Measurements from ENCODE around the gene PARD3B.

Gene PARD3B

GRCh38 chr2:205568620-205569019 lies 1023.3 kb downstream of the PARD3B start:
- DNase-seq (ENCODE audit: extremely low read depth in 1 of 2, low read depth in 1 of 2), result no peak

DNA sequence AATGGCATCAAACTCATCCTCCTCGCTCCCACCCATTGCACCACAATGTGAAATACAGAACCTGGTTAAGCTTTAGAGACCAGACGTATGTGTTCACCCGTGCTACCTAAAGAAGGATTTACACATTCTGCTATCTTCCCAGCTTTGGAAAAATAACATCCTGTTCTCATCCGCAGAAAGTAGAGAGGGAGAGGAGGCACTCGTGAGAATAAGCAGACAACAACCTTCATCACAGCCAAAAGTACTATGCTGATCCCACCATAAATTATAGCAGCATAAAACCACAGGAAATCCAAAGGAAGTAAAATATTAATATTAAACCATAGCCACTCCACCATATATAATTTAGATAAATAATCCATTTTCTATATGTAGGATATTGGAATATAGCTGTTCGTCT lies 1025.4 kb downstream of the PARD3B start:
- DNase-seq (ENCODE audit: extremely low read depth in 1 of 2, low read depth in 1 of 2), result no peak

GRCh38 chr2:205571360-205571959 lies 1026.2 kb downstream of the PARD3B start:
- no peak for DNase-seq (ENCODE audit: extremely low read depth in 1 of 2, low read depth in 1 of 2)

DNA sequence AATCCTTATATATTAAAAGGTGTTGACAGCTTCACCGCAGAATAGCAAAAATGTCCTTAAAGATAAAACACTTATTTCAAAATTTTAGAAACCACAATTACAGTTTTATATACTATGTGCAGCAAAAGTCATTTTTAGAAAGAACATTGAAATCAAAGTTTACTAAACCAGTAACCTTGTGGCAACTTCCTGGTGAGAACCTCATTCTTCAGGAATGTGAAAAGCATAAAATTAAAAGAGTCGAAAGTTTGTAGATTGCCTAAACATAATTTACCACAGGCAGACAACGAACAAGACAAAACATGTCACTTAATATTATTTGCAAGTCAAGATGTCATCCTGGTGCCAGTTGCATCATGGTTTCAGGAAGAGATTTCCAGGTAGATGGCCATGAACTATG lies 1028.7 kb downstream of the PARD3B start:
- no peak for DNase-seq (ENCODE audit: extremely low read depth in 1 of 2, low read depth in 1 of 2)

GRCh38 chr2:205579335-205579734 lies 1034.1 kb downstream of the PARD3B start:
- no peak for DNase-seq (ENCODE audit: extremely low read depth in 1 of 2, low read depth in 1 of 2)

GRCh38 chr2:205580212-205580987 lies 1035.1 kb downstream of the PARD3B start:
- no peak for DNase-seq (ENCODE audit: extremely low read depth in 1 of 2, low read depth in 1 of 2)

DNA sequence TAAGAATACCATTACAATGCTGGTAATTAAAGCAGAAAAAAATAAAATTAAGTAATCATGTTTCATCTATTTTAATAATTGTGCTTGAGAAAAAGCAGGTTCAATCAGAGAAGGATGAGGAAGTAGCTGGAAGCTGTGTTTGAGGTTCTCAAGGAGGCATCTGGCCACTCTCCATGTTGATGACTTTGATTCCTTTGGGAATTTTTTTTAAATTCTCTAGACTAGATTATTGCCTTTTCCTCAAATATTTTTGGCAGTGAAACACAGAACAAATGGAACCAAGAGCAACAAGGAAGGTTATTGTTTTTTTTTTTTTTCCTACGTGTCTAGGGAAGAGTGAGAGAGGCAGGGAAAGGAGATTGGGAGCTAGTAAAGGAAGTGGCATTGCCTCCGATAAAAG lies 1037.1 kb downstream of the PARD3B start:
- DNase-seq (ENCODE audit: extremely low read depth in 1 of 2, low read depth in 1 of 2), result no peak

- no peak for DNase-seq (ENCODE audit: extremely low read depth in 1 of 2, low read depth in 1 of 2)
These were observed 1040.4 kb downstream of the PARD3B start for GRCh38 chr2:205585449-205586383.

GRCh38 chr2:205586626-205587025 lies 1041.4 kb downstream of the PARD3B start:
- DNase-seq (ENCODE audit: extremely low read depth in 1 of 2, low read depth in 1 of 2), result no peak

DNA sequence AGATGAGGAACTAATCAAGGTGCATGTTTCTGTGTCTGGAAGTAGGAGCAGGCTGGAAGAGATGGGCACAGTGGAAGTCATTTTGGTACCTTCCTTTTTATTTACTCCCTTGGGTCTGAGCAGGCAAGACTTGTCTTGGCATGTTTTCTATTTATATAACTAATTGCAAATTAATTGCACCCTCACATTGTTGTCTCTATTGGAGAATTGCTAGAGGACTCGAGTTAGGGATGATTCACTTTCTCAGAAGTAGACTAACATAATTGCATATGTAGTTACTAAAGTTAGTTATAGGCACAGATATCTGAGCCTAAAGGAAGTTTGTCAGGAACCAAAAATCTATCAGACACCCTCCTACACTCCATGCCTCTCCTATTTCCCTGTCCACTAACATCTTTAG lies 1044.2 kb downstream of the PARD3B start:
- no peak for DNase-seq (ENCODE audit: extremely low read depth in 1 of 2, low read depth in 1 of 2)

DNA sequence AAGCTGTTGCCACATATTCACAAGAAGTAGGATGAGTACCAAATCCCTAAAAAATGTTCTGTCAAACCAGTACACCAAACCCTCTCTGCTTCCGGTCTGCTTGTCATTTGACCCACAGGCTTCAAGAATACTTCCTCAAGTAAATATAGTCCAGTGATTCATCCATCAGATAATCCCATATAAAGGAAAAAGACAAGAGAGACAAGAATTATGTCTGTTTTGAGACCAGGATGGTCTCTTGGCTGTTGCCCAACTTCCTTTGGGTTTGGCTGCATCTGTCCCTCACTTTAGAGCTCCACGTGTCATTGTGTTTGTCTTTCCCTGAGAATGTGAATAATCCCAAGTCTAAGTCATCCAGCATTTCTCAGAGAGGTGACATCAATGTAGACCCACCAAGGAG lies 1045.5 kb downstream of the PARD3B start:
- DNase-seq (ENCODE audit: extremely low read depth in 1 of 2, low read depth in 1 of 2), result no peak

GRCh38 chr2:205593891-205594290 lies 1048.6 kb downstream of the PARD3B start:
- no peak for DNase-seq (ENCODE audit: extremely low read depth in 1 of 2, low read depth in 1 of 2)

GRCh38 chr2:205596581-205596980 lies 1051.3 kb downstream of the PARD3B start:
- no peak for DNase-seq (ENCODE audit: extremely low read depth in 1 of 2, low read depth in 1 of 2)

- no peak for DNase-seq (ENCODE audit: extremely low read depth in 1 of 2, low read depth in 1 of 2)
These were observed 1060.5 kb downstream of the PARD3B start for GRCh38 chr2:205605638-205606304.

DNA sequence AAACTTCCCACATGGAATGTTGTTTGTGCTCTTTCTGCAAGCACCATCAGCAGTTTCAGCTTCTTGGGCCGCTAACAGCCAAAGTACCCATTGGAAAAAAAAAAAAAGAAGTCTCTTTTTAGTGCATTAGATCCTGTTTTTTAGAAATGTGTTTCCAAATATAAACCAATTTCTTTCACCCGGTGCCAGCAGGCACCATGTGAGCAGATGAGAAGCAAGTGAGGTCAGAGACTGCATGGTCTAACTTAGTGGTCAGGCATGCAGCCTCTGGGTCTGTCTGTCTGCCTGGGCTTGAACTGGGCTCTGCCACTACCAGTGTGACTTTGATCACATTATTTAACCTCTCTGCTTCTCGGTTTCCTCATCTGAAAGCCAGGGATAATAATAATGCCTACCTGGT lies 1061.9 kb downstream of the PARD3B start:
- no peak for DNase-seq (ENCODE audit: extremely low read depth in 1 of 2, low read depth in 1 of 2)

DNA sequence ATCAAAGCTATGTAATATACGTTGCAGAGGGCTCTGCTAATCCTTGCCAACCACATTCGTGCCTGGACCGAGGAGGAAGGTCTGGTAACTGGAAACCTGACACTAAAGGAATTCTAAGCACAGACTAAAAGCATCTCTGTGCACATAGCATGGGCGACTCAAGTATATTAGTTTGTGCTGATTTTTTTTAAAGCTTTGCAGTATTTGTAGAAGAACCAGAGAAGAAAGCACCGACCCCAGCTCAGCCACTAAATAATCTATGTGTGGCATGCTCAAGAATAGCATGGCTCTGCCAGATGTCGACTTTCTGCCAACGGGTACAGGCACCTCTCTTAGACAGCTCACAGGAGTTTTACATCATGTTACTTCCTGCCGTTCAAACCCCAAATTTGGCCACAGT lies 1063.8 kb downstream of the PARD3B start:
- DNase-seq (ENCODE audit: extremely low read depth in 1 of 2, low read depth in 1 of 2), result no peak

DNA sequence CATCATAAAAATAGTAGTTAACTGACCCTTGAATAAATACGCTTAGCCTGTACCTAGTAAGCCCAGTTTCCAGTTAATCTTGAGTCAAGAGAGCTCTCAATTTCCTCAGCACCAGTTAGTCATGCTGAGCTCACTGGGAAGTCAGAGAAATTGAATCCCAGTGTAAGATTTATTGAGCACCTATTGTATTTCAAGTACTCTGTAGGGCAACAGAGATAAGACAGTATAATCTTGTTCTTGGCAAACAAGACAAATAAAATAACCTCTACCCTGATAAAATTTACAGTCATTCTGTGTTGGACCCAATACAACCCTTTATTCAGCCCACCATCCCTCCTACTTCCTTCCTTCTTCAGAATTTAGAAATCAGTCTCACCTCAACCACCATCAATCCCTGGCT lies 1065.2 kb downstream of the PARD3B start:
- no peak for DNase-seq (ENCODE audit: extremely low read depth in 1 of 2, low read depth in 1 of 2)

- DNase-seq (ENCODE audit: extremely low read depth in 1 of 2, low read depth in 1 of 2), result peak; percentile 50 to 72
These were observed 1067.4 kb downstream of the PARD3B start for GRCh38 chr2:205612636-205613035.

DNA sequence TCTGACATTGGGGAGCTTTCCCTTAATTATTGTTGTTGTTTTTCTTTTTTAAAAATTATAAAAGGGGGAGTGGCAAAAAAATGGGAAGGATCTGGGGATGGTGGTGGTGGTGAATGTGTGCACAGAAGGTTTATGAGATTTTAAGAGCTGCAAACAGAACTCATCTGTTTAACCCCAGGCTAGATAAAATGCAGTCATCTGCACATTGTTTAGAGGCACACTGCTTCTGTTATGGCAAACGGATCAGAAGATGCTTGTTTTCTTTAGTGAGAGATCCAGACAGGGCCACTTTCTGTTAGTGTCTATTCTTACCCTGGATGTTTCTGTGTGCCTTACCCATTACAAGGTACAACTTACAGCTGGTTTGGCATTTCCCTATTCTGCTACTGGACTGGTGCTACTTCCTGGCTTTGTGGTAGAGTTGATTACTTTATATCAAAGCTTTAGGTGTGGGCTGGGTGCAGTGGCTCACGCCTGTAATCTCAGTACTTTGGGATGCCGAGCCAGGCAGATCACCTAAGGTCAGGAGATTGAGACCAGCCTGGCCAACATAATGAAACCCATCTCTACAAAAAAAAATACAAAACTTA lies 1068.8 kb downstream of the PARD3B start:
- DNase-seq (ENCODE audit: extremely low read depth in 1 of 2, low read depth in 1 of 2), result no peak

DNA sequence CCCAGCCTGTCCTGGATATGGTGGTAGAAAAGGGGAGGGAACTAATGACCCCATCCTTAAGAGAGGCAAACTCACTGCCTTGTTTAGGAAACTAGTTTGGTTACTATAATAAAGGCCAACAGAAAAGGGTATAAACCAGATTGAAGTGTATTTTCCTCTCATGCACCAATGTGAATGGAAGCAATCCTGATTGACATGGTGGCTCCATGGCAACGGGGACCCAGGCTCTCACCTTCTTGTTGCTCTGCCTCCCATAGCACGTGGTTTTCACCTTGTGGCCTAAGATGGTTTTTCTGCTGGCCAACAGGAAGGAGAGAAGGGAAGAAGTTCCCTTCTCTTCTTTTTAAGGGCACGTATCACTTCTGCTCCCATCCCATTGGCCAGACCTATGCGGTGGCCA lies 1069.7 kb downstream of the PARD3B start:
- DNase-seq (ENCODE audit: extremely low read depth in 1 of 2, low read depth in 1 of 2), result no peak

- DNase-seq (ENCODE audit: extremely low read depth in 1 of 2, low read depth in 1 of 2), result no peak
These were observed 1072.6 kb downstream of the PARD3B start for GRCh38 chr2:205617905-205618304.
